Chondrocyte (in vitro differentiated cells): ENCODE measurements around the gene WASF2. TPM values are rescaled to one million over a fixed set of nuclear protein-coding genes. Genes with fewer than 3 reads are reported as not detected.

Experiments
- DNase-seq: peaks from one replicate; pipeline ENCODE4 v3.0.0; 2021; ENCODE audit warnings: mixed read lengths, low spot score
- H3K27ac Mint-ChIP-seq: one replicate; pipeline ENCODE4 v1.8.0; 2021; ENCODE audit warnings: mild to moderate bottlenecking, moderate library complexity, mixed read lengths; ENCODE audit not compliant: unreplicated experiment
- H3K27me3 Mint-ChIP-seq: 2 replicates; pipeline ENCODE4 v1.8.0; 2021; ENCODE audit warnings: low read depth, mixed read lengths
- H3K36me3 Mint-ChIP-seq: 2 replicates; pipeline ENCODE4 v1.8.0; 2021; ENCODE audit warnings: low read depth, mixed read lengths
- H3K4me1 Mint-ChIP-seq: 2 replicates; pipeline ENCODE4 v1.8.0; 2021; ENCODE audit warnings: low read depth, mild to moderate bottlenecking, mixed read lengths
- H3K4me3 Mint-ChIP-seq: one replicate; pipeline ENCODE4 v1.8.0; 2021; ENCODE audit warnings: mild to moderate bottlenecking, moderate library complexity, mixed read lengths; ENCODE audit not compliant: unreplicated experiment
- H3K9me3 Mint-ChIP-seq: 2 replicates; pipeline ENCODE4 v1.8.0; 2021; ENCODE audit warnings: low read depth, mixed read lengths
- total RNA-seq: library from RNA; stranded (reverse); gene quantifications from 3 replicates; pipeline ENCODE4 v1.2.1, GENCODE V29; 2021
- TF ChIP-seq, protein P1 (sequence below): fragments of 200-600 bp; sonication (generic); IDR thresholded peaks from 2 replicates; pipeline ENCODE4 v1.5.0; 2021; ENCODE audit warnings: antibody characterized with exemption, mild to moderate bottlenecking, moderate library complexity

Gene WASF2
- total RNA-seq, 1 donor from 2014 or later = 128 TPM

DNA sequence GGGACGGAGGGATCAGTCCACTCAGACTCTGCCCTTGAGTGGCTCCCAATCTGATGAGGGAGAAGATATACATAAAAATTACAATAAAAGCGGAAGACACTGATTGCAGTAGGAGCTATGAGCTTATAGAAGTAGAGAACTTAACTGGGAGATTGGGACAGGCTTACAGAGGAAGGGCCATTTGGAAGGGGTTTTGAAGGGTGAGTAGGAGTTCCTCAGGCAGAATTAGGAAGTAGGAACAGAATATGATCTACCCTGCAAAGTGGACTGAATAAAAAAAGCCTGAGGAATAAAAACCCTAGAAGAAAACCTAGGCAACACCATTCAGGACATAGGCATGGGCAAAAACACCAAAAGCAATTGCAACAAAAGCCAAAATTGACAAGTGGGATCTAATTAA, 9.2 kb upstream of the WASF2 start:
- Mint-ChIP-seq H3K9me3 (no peaks in the 10 kb centered on the region), H3K27me3 (no peaks in the 10 kb centered on the region), H3K4me1 (peaks cover 23% of the 10 kb centered on the region), H3K27ac (no peak overlapping the region), H3K36me3 (no peaks in the 10 kb centered on the region), H3K4me3 (no peak overlapping the region)
- TF ChIP-seq, protein P1, sequence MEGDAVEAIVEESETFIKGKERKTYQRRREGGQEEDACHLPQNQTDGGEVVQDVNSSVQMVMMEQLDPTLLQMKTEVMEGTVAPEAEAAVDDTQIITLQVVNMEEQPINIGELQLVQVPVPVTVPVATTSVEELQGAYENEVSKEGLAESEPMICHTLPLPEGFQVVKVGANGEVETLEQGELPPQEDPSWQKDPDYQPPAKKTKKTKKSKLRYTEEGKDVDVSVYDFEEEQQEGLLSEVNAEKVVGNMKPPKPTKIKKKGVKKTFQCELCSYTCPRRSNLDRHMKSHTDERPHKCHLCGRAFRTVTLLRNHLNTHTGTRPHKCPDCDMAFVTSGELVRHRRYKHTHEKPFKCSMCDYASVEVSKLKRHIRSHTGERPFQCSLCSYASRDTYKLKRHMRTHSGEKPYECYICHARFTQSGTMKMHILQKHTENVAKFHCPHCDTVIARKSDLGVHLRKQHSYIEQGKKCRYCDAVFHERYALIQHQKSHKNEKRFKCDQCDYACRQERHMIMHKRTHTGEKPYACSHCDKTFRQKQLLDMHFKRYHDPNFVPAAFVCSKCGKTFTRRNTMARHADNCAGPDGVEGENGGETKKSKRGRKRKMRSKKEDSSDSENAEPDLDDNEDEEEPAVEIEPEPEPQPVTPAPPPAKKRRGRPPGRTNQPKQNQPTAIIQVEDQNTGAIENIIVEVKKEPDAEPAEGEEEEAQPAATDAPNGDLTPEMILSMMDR = no peak
- DNase-seq = no peak

DNA sequence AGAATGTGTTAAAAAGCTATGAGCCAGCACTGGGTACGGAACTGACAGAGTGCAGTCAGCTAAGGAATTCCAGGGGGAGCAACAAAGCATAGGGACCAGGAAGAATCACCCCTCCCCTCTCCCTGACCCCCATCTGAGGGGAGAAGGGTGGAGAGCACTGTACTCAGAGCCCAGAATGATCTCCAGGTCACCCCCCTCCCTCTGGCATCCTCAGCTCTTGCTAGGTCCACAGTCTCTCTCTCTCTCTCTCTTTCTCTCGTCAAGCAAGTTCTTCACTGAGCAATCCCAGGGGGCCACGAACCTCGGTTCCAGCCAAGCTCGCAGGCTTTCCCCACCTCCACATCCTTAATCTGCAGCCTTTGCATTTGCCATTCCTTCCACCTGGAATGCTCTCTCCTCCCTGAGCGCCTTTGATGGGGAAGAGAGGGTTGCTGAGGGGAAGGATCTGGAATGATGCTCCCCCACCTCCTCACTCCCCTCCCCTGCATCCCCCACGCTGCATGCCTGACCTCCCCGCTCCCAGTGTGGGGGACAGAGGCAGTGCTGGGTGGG, 6.7 kb upstream of the WASF2 start:
- peaks cover 19% of the 10 kb centered on the region for H3K4me1 Mint-ChIP-seq
- no peak overlapping the region for H3K4me3 Mint-ChIP-seq
- H3K27ac Mint-ChIP-seq = peak overlapping the region; percentile 20
- H3K36me3 Mint-ChIP-seq = no peaks in the 10 kb centered on the region
- H3K27me3 Mint-ChIP-seq = no peaks in the 10 kb centered on the region
- no peaks in the 10 kb centered on the region for H3K9me3 Mint-ChIP-seq
- TF ChIP-seq, protein P1 = peak; percentile 70
- DNase-seq = peak; percentile 19

DNA sequence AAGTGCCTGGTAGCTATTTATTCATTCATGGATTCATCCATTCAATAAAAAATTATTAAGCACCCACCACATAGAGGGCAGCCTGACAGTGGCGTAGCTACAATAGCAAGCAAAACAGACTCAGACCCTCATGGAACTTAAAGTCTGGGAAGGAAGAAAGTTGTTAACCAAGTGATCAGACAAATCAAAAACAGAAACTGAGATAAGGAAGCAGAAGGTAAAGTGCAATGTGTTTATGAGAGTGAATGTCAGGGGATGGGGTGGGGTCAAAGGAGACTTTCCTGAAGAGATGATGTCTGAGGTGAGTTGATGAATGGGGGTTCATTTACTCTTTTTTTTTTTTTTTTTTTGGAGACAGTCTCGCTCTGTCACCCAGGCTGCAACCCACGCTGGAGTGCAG, 2.8 kb upstream of the WASF2 start:
- Mint-ChIP-seq H3K9me3 (no peaks in the 10 kb centered on the region), H3K27ac (no peak overlapping the region), H3K27me3 (no peaks in the 10 kb centered on the region), H3K4me1 (peaks cover 42% of the 10 kb centered on the region), H3K36me3 (no peaks in the 10 kb centered on the region), H3K4me3 (no peak overlapping the region)
- DNase-seq = no peak
- TF ChIP-seq, protein P1 = no peak

DNA sequence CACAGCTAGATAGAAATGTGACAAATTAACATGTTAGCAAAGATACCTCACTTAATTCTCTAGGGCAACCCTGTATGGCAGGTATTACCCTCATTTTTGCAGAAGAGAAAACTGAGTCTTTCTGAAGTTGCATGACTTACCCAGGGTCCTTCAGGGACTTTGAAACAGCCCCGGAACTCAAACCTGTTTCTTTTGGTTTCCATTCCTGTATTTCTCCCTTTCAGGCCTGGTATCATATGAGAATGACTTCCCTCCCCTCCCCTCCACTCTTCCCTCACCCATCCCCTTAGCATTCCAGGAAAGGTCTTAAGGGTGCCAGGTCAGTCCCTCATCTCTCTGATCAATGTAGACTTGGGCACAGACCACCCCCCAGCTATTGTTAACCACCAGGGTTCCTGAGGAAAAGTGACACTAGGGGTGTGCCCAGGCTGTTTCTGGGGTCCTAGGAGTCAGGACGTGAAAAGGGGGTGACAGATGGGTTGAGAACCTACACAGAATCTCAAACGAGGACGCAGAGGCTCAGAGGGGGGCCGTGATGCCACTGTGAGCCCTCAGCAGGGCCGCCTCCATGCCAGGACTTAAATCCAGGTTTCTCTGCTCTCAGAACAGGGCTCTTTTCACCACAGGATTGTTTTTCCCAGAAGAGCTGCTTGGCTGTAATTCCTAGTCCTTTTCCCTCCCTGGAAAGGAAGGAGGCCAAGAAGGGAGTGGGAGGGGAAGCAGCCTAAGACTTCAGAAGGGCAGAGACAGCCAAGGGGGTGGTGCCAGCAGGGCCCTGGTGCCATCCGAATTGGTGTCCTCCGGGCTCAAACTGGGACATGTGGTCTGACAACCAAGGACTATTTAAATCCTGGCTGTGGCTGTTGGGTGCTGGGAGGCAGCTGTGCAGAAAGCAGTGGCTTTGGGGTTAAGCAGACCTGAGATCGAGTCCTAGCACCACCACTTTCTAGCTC, 2.1 kb upstream of the WASF2 start:
- DNase-seq = peak; percentile 75
- no peaks in the 10 kb centered on the region for H3K9me3 Mint-ChIP-seq
- TF ChIP-seq, protein P1 = no peak
- peak overlapping the region; percentile 87 for H3K27ac Mint-ChIP-seq
- no peaks in the 10 kb centered on the region for H3K36me3 Mint-ChIP-seq
- peaks cover 42% of the 10 kb centered on the region for H3K4me1 Mint-ChIP-seq
- H3K27me3 Mint-ChIP-seq = no peaks in the 10 kb centered on the region
- H3K4me3 Mint-ChIP-seq = no peak overlapping the region

DNA sequence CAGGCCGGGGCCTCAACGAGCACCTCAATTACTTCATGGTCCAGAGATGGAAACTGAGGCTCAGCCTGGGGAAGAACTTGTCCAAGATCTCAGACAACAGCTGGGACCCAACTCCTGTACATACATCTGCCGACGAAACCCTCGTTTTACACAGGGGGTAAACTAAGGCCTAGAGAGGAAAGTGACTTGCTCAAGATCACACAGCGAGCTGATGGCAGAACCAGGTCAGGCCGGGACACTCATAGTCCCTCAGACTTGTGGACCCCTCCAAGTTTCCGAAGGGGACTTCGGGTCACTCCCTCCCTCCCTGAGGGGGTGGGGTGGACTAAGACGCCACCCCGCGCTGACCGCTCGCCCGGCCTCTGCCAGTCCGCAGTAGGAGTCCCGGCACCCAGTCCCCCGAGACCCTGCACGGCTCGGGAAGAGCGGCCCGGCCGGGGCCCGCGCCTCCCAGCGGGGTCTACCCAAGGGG, 430 bp downstream of the WASF2 start:
- Mint-ChIP-seq H3K27me3 (no peaks in the 10 kb centered on the region), H3K4me3 (peak overlapping the region; percentile 93), H3K36me3 (no peaks in the 10 kb centered on the region), H3K9me3 (no peaks in the 10 kb centered on the region), H3K27ac (peak overlapping the region; percentile 92), H3K4me1 (peaks cover 37% of the 10 kb centered on the region)
- TF ChIP-seq, protein P1 = no peak
- DNase-seq = no peak
